CD4-positive, alpha-beta T cell (primary cell): ENCODE results near the gene CHEK1. TPM values are rescaled to one million over a fixed set of nuclear protein-coding genes. Genes with fewer than 3 reads are reported as not detected.

Experiments used
- ATAC-seq: fragments of 200-7000 bp; cut with Tn5 transposase; one replicate; pipeline ENCODE4 v1.10.0; 2022; ENCODE audit warnings: mild to moderate bottlenecking; ENCODE audit not compliant: poor library complexity
- CTCF ChIA-PET: fragments of 350-600 bp; sonication (Branson Sonifier 250); formaldehyde crosslinking; loops from one replicate; lab custom pipeline; 2021; ENCODE audit warnings: antibody characterized with exemption, inconsistent platforms; lab: Charles Lee
- POLR2A ChIA-PET: fragments of 350-600 bp; sonication (Branson Sonifier 250); formaldehyde crosslinking; loops from one replicate; lab custom pipeline; 2021; ENCODE audit warnings: antibody characterized with exemption, inconsistent platforms; lab: Charles Lee
- DNase-seq, 14 experiments: peaks; one replicate each; pipeline ENCODE4 v3.0.0-alpha.2; 2013 to 2020; ENCODE audit warnings: mixed read lengths in 2 of 14
- H3K27ac ChIP-seq, 2 donors: one replicate each; pipeline versions ENCODE4 v1.5.1 to v1.7.0; 2013; ENCODE audit warnings: low read length in 2 of 2, low read depth in 1 of 2, mild to moderate bottlenecking in 1 of 2
- H3K27me3 ChIP-seq, 2 experiments: 1 replicate in 1 of 2; 2 replicates in 1 of 2; pipeline versions ENCODE4 v1.6.1 to v1.7.0; 2013; ENCODE audit warnings: low read length in 2 of 2, control low read depth in 1 of 2, mild to moderate bottlenecking in 1 of 2, moderate library complexity in 1 of 2; ENCODE audit not compliant: insufficient read depth in 2 of 2, control insufficient read depth in 1 of 2
- H3K36me3 ChIP-seq: one replicate; pipeline ENCODE4 v1.6.1; 2013; ENCODE audit warnings: low read length, control low read depth; ENCODE audit not compliant: insufficient read depth
- H3K4me1 ChIP-seq: one replicate; pipeline ENCODE4 v1.6.1; 2013; ENCODE audit warnings: low read length, control low read depth; ENCODE audit not compliant: insufficient read depth
- H3K4me3 ChIP-seq: one replicate; pipeline ENCODE4 v1.5.1; 2013; ENCODE audit warnings: mild to moderate bottlenecking, low read length, moderate library complexity
- H3K9me3 ChIP-seq, 2 experiments: 1 replicate in 1 of 2; 2 replicates in 1 of 2; pipeline versions ENCODE4 v1.6.1 to v1.7.0; 2013; ENCODE audit warnings: low read length in 2 of 2, mild to moderate bottlenecking in 2 of 2, control low read depth in 1 of 2, moderate library complexity in 1 of 2; ENCODE audit not compliant: control insufficient read depth in 1 of 2, insufficient read depth in 1 of 2
- H3K27ac Mint-ChIP-seq: one replicate; pipeline ENCODE4 v1.8.0; 2020; ENCODE audit warnings: mixed read lengths
- H3K27me3 Mint-ChIP-seq: one replicate; pipeline ENCODE4 v1.8.0; 2021; ENCODE audit warnings: mixed read lengths
- H3K36me3 Mint-ChIP-seq: one replicate; pipeline ENCODE4 v1.8.0; 2021; ENCODE audit warnings: low read depth, mixed read lengths
- H3K4me1 Mint-ChIP-seq: one replicate; pipeline ENCODE4 v1.8.0; 2021; ENCODE audit warnings: low read depth, mixed read lengths
- H3K4me3 Mint-ChIP-seq: one replicate; pipeline ENCODE4 v1.8.0; 2020; ENCODE audit warnings: mild to moderate bottlenecking, mixed read lengths
- H3K9me3 Mint-ChIP-seq: one replicate; pipeline ENCODE4 v1.8.0; 2020; ENCODE audit warnings: mixed read lengths
- intact Hi-C, 2 experiments: fragments of 100-400 bp; cut with DNase I in 1 of 2; cut with micrococcal nuclease in 1 of 2; formaldehyde crosslinking; loops; one replicate each; pipeline versions ENCODE4 v1.15.1 to v1.9.0; 2023 to 2025; cut with DNase I, micrococcal nuclease
- total RNA-seq, 174 experiments: library from RNA in 2 of 174; stranded (reverse) in 2 of 174; gene quantifications; one replicate each; pipeline ENCODE4 v1.2.3 and lab custom pipeline; 2021 to 2026
- TF ChIP-seq, protein P1 (sequence below): fragments of 200-600 bp; IDR thresholded peaks from one replicate; pipeline ENCODE4 v1.8.0; 2022; ENCODE audit warnings: antibody characterized with exemption, mild to moderate bottlenecking

Gene CHEK1
- total RNA-seq, 2 experiments from 2014 or later, result 6.8 to 7.8 TPM

DNA sequence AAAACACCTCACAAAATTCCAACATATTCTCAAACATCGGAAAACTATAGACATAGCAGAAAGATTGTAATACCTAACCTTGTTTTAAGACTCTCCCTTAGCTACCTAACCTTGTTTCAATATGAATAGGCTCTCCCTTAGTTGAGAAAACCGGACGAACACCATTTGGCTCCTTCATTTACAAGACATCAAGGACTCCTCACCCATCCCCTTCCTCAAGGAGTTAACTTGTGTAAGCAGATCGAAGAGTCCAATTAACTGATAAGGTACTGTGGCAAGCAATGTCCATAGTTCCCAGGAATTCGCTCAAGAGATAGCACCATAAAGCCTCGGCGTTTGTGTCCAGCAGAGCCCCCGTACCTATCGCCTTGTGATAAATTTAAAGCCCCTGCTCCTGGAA is 60.3 kb downstream of the CHEK1 start:
- ATAC-seq (no peak), DNase-seq (no peak)
- H3K27me3 Mint-ChIP-seq, result no peaks in the 10 kb centered on the region
- H3K9me3 ChIP-seq, result no peaks in the 10 kb centered on the region
- no peaks in the 10 kb centered on the region for H3K4me1 ChIP-seq
- no peak overlapping the region for H3K4me3 Mint-ChIP-seq
- POLR2A ChIA-PET, result interaction anchor here (0.6 kb wide), 1 partner anchor 29 kb away, joined by 3 read pairs; no protein-coding TSS in a partner anchor
- H3K9me3 Mint-ChIP-seq, result no peaks in the 10 kb centered on the region
- H3K36me3 ChIP-seq, result no peaks in the 10 kb centered on the region
- intact Hi-C loops, result no loop called here
- TF ChIP-seq, protein P1, sequence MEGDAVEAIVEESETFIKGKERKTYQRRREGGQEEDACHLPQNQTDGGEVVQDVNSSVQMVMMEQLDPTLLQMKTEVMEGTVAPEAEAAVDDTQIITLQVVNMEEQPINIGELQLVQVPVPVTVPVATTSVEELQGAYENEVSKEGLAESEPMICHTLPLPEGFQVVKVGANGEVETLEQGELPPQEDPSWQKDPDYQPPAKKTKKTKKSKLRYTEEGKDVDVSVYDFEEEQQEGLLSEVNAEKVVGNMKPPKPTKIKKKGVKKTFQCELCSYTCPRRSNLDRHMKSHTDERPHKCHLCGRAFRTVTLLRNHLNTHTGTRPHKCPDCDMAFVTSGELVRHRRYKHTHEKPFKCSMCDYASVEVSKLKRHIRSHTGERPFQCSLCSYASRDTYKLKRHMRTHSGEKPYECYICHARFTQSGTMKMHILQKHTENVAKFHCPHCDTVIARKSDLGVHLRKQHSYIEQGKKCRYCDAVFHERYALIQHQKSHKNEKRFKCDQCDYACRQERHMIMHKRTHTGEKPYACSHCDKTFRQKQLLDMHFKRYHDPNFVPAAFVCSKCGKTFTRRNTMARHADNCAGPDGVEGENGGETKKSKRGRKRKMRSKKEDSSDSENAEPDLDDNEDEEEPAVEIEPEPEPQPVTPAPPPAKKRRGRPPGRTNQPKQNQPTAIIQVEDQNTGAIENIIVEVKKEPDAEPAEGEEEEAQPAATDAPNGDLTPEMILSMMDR, result no peak
- no peak overlapping the region for H3K27ac Mint-ChIP-seq
- no peaks in the 10 kb centered on the region for H3K36me3 Mint-ChIP-seq
- CTCF ChIA-PET, result no interaction called here
- no peaks in the 10 kb centered on the region for H3K27me3 ChIP-seq
- no peaks in the 10 kb centered on the region for H3K4me1 Mint-ChIP-seq
- no peak overlapping the region for H3K4me3 ChIP-seq
- no peak overlapping the region for H3K27ac ChIP-seq

DNA sequence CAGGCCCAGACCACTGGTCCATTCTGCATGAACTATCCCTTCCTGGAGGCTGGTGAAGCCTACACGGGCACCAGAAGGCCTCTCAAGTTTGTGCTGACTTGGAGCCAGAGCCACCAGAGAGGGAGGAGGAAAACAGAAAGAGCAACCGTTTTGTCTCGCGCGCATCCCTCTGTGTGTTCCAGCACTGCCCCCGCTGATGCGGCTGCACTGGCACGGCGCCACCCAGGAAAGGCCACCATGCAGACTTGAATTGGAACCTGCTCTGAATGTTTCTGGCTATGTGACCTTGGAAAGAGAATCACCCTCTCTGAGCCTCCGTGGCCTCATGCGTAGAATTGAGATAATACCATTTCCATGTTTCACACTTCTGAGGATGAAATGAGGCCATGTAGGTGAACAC is 63.1 kb downstream of the CHEK1 start:
- Mint-ChIP-seq H3K36me3 (no peaks in the 10 kb centered on the region), H3K27ac (no peak overlapping the region), H3K4me1 (no peaks in the 10 kb centered on the region), H3K27me3 (no peaks in the 10 kb centered on the region), H3K4me3 (no peak overlapping the region), H3K9me3 (no peaks in the 10 kb centered on the region)
- intact Hi-C loops, result no loop called here
- Histone ChIP-seq H3K4me1 (no peaks in the 10 kb centered on the region), H3K9me3 (no peaks in the 10 kb centered on the region), H3K27ac (no peak overlapping the region), H3K4me3 (no peak overlapping the region), H3K36me3 (no peaks in the 10 kb centered on the region), H3K27me3 (no peaks in the 10 kb centered on the region)
- POLR2A ChIA-PET, result no interaction called here
- ATAC-seq, result no peak
- TF ChIP-seq, protein P1, result no peak
- no peak for DNase-seq
- CTCF ChIA-PET, result no interaction called here

DNA sequence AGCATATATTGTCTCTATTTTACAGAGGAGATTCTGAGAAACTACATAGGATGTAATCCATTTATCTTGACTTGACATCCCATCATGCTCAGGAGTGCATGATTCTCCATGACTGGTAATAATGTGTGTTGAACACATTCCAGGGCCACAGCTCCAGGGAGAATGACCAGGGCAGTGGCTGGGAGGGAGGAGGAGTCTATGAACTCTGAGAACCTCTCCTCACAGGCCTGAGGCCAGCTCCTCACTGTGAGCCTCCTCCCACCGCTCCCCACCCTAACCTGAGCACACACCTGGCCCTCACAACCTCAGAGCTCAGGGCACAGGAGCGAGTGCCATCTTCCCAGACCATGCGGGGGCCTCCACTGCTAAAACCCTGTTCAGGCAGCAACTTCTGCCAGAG is 63.7 kb downstream of the CHEK1 start:
- intact Hi-C loops, result no loop called here

More for the DNA sequence above, 63.7 kb downstream of the CHEK1 start:
- Histone ChIP-seq H3K36me3 (no peaks in the 10 kb centered on the region), H3K9me3 (no peaks in the 10 kb centered on the region), H3K27me3 (no peaks in the 10 kb centered on the region), H3K27ac (no peak overlapping the region), H3K4me3 (no peak overlapping the region), H3K4me1 (no peaks in the 10 kb centered on the region)
- no peaks in the 10 kb centered on the region for H3K36me3 Mint-ChIP-seq
- DNase-seq (no peak), ATAC-seq (no peak)
- no peaks in the 10 kb centered on the region for H3K9me3 Mint-ChIP-seq
- TF ChIP-seq, protein P1, result no peak
- no peak overlapping the region for H3K4me3 Mint-ChIP-seq
- H3K27me3 Mint-ChIP-seq, result no peaks in the 10 kb centered on the region
- POLR2A ChIA-PET, result no interaction called here
- CTCF ChIA-PET, result no interaction called here
- no peaks in the 10 kb centered on the region for H3K4me1 Mint-ChIP-seq
- H3K27ac Mint-ChIP-seq, result no peak overlapping the region
